K562 (cell line): Measurements from ENCODE around the gene DYRK2. TPM values are rescaled to one million over a fixed set of nuclear protein-coding genes. Genes with fewer than 3 reads are reported as not detected.
A peak's percentile ranks its signal among the peaks of the same experiment; 100 is the strongest.

ENCODE experiments used
- ASH1L ChIP-seq: fragments of 450-650 bp; IDR thresholded peaks from 2 replicates; pipeline ENCODE4 v1.6.1; 2018; ENCODE audit warnings: borderline replicate concordance, mild to moderate bottlenecking, low read depth; ENCODE audit not compliant: partially characterized antibody
- ESRRB ChIP-seq: fragments of 250-450 bp; sonication (Bioruptor Pico); IDR thresholded peaks from 2 replicates; pipeline ENCODE4 v1.5.0; 2020; ENCODE audit warnings: mild to moderate bottlenecking, moderate library complexity, borderline replicate concordance
- FOXK1 ChIP-seq: sonication (generic); formaldehyde crosslinking; IDR thresholded peaks from 2 replicates; pipeline ENCODE4 v1.8.0; 2022; ENCODE audit warnings: missing genetic modification reagents, mild to moderate bottlenecking, borderline replicate concordance
- FUS ChIP-seq: fragments of 200-400 bp; formaldehyde crosslinking; optimal IDR thresholded peaks from 2 replicates; pipeline ENCODE3; 2017; ENCODE audit warnings: low read depth, low read length
- IRF1 ChIP-seq: sonication (generic); formaldehyde crosslinking; IDR thresholded peaks from 2 replicates; pipeline ENCODE4 v1.8.0; 2022; ENCODE audit warnings: missing genetic modification reagents, mild to moderate bottlenecking, borderline replicate concordance
- NFIX ChIP-seq: fragments of 250-450 bp; sonication (Bioruptor Pico); IDR thresholded peaks from 2 replicates; pipeline ENCODE4 v1.4.0; 2020; ENCODE audit warnings: low read depth, mild to moderate bottlenecking, moderate library complexity
- PYGO2 ChIP-seq: fragments of 450-650 bp; IDR thresholded peaks from 2 replicates; pipeline ENCODE4 v1.6.1; 2016; ENCODE audit warnings: mild to moderate bottlenecking, missing genetic modification characterization, moderate library complexity, missing compliant biosample characterization
- RAD21 ChIP-seq, 2 experiments: fragments of 250-450 bp in 1 of 2; fragments of 450-650 bp in 1 of 2; sonication (Bioruptor Pico) in 1 of 2; formaldehyde crosslinking in 1 of 2; IDR thresholded peaks in 1 of 2; conservative IDR thresholded peaks in 1 of 2; 2 replicates each; pipeline versions ENCODE4 v1.4.0 to v1.8.0; 2020 to 2022; ENCODE audit warnings: mild to moderate bottlenecking in 2 of 2, moderate library complexity in 1 of 2
- RBM34 ChIP-seq: fragments of 200-400 bp; formaldehyde crosslinking; IDR thresholded peaks from 2 replicates; pipeline ENCODE4 v1.6.1; 2018; ENCODE audit warnings: low read length, borderline replicate concordance; ENCODE audit not compliant: insufficient read depth
- STAG1 ChIP-seq: sonication (generic); formaldehyde crosslinking; IDR thresholded peaks from 2 replicates; pipeline ENCODE4 v1.5.0; 2020; ENCODE audit warnings: missing genetic modification reagents, borderline replicate concordance
- TRIM24 ChIP-seq, 2 experiments: fragments of 450-650 bp; IDR thresholded peaks; 2 replicates each; pipeline ENCODE4 v1.6.1; 2016
- ZC3H8 ChIP-seq: fragments of 450-650 bp; IDR thresholded peaks from 2 replicates; pipeline ENCODE4 v1.6.1; 2017
- ZNF282 ChIP-seq: sonication (generic); formaldehyde crosslinking; IDR thresholded peaks from 2 replicates; pipeline ENCODE4 v1.8.1; 2023; ENCODE audit warnings: missing genetic modification reagents
- ZNF644 ChIP-seq: fragments of 200-800 bp; sonication (Bioruptor generic); IDR thresholded peaks from 2 replicates; pipeline ENCODE4 v1.6.1; 2016; ENCODE audit warnings: low read depth, missing genetic modification characterization, missing compliant biosample characterization
- polyA plus RNA-seq, 8 experiments: library from polyadenylated mRNA; depleted of rRNA in 4 of 8; stranded (reverse) in 5 of 8; unstranded in 3 of 8; fragments of >200 nt; fragmentation: Nextera tagmentation in 2 of 8; fragmentation: Illumina TruSeq in 1 of 8; extraction: Ambion mirVana in 2 of 8; extraction: Trizol in 1 of 8; gene quantifications; 2 replicates each; pipeline versions ENCODE4 v1.2.1 to v1.2.3, GENCODE V29; 2011 to 2014; ENCODE audit warnings: inconsistent platforms in 1 of 8, missing spikeins in 1 of 8
- total RNA-seq, 7 experiments: library from RNA; depleted of rRNA in 6 of 7; stranded (reverse); fragments of >200 nt in 6 of 7; fragmentation: Illumina TruSeq in 2 of 7; extraction: Trizol in 2 of 7; gene quantifications; 2 replicates each; pipeline versions ENCODE4 v1.2.1 to v1.2.3, GENCODE V29; 2011 to 2021; ENCODE audit warnings: low replicate concordance in 1 of 7
- TF ChIP-seq, protein P1 (sequence below): fragments of 250-450 bp; sonication (Bioruptor Pico); IDR thresholded peaks from 2 replicates; pipeline ENCODE4 v1.5.0; 2021; ENCODE audit warnings: mild to moderate bottlenecking, borderline replicate concordance
- TF ChIP-seq, protein P2 (sequence below), 3 experiments: fragments of 200-800 bp in 1 of 3; sonication (Bioruptor generic) in 1 of 3; sonication (generic) in 1 of 3; formaldehyde crosslinking in 1 of 3; IDR thresholded peaks; 2 replicates each; pipeline versions ENCODE4 v1.6.1 to v1.8.0; 2016 to 2022; ENCODE audit warnings: mild to moderate bottlenecking in 2 of 3, missing compliant biosample characterization in 2 of 3, missing genetic modification characterization in 2 of 3, missing genetic modification reagents in 1 of 3
- TF ChIP-seq, protein P3 (sequence below): fragments of 450-650 bp; formaldehyde crosslinking; IDR thresholded peaks from 2 replicates; pipeline ENCODE4 v1.4.0; 2020; ENCODE audit warnings: mild to moderate bottlenecking, moderate library complexity
- TF ChIP-seq, protein P4 (sequence below), 2 experiments: fragments of 250-450 bp in 1 of 2; fragments of 450-650 bp in 1 of 2; sonication (Bioruptor Pico) in 1 of 2; IDR thresholded peaks; 2 replicates each; pipeline versions ENCODE4 v1.6.1 to v1.8.0; 2016 to 2021; ENCODE audit warnings: mild to moderate bottlenecking in 2 of 2, moderate library complexity in 2 of 2, missing compliant biosample characterization in 1 of 2, missing genetic modification characterization in 1 of 2
- TF ChIP-seq, protein P5 (sequence below): sonication (generic); formaldehyde crosslinking; IDR thresholded peaks from 2 replicates; pipeline ENCODE4 v1.9.0; 2022; ENCODE audit warnings: mild to moderate bottlenecking, missing genetic modification reagents

DYRK2 gene
- total and polyA plus RNA-seq, 9 of the 15 experiments (the other 6 are each of a cell fraction or from before 2014, with no cell fraction given): 1.7 to 15.4 (median 8.4) TPM

DNA sequence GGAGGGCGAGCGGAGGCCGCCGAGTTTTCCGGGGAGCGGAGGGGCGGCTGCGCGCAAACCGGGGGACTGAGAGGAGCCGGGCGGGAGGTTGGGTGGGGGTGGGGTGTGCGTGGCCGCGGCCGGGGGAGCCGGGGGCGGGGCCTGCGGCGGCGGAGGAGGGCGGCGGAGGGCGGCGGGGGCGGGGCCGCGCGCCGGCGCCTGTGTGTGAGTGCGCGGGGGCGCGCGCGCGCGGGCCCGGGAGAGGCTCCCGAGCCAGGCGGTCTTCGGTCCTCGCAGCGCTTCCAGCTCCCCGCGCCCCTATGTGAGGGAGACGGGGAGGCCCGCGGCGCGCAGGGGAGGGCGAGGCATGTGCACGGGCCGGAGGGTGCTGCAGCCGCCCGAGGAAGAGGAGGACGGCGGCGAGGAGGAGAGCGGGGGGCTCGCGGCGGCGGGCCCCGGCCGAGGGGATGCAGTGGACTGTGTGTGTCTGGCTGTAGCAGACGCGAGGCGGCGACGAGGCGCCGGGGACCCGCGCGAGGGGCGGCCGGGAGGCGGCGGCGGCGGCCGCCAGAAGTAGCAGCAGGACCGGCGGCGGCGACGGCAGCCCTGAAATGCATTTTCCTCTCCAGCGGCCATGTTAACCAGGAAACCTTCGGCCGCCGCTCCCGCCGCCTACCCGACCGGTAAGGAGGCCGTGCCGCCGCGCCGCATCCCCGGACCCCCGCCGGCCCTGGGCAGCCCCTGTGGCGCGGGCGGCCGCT, at the start of gene DYRK2 (continued):
- TF ChIP-seq, protein P1, sequence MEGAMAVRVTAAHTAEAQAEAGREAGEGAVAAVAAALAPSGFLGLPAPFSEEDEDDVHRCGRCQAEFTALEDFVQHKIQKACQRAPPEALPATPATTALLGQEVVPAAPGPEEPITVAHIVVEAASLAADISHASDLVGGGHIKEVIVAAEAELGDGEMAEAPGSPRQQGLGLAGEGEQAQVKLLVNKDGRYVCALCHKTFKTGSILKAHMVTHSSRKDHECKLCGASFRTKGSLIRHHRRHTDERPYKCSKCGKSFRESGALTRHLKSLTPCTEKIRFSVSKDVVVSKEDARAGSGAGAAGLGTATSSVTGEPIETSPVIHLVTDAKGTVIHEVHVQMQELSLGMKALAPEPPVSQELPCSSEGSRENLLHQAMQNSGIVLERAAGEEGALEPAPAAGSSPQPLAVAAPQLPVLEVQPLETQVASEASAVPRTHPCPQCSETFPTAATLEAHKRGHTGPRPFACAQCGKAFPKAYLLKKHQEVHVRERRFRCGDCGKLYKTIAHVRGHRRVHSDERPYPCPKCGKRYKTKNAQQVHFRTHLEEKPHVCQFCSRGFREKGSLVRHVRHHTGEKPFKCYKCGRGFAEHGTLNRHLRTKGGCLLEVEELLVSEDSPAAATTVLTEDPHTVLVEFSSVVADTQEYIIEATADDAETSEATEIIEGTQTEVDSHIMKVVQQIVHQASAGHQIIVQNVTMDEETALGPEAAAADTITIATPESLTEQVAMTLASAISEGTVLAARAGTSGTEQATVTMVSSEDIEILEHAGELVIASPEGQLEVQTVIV: no peak
- no peak for TF ChIP-seq RBM34
- no peak for TF ChIP-seq NFIX (CRISPR knock-in tag)
- TF ChIP-seq ZNF282 (CRISPR knock-in tag): no peak
- no peak for TF ChIP-seq ZNF644 (tag)
- TF ChIP-seq, protein P2, sequence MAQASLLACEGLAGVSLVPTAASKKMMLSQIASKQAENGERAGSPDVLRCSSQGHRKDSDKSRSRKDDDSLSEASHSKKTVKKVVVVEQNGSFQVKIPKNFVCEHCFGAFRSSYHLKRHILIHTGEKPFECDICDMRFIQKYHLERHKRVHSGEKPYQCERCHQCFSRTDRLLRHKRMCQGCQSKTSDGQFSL (CRISPR knock-in tag; IDR thresholded peaks at IDR 0.05): no peak
- TF ChIP-seq, protein P2 (tag; IDR thresholded peaks at IDR 0.05): no peak
- TF ChIP-seq, protein P3, sequence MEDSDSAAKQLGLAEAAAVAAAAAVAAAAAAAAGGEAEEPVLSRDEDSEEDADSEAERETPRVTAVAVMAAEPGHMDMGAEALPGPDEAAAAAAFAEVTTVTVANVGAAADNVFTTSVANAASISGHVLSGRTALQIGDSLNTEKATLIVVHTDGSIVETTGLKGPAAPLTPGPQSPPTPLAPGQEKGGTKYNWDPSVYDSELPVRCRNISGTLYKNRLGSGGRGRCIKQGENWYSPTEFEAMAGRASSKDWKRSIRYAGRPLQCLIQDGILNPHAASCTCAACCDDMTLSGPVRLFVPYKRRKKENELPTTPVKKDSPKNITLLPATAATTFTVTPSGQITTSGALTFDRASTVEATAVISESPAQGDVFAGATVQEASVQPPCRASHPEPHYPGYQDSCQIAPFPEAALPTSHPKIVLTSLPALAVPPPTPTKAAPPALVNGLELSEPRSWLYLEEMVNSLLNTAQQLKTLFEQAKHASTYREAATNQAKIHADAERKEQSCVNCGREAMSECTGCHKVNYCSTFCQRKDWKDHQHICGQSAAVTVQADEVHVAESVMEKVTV (CRISPR knock-in tag): no peak
- no peak for TF ChIP-seq ASH1L
- no peak for TF ChIP-seq ZC3H8
- no peak for TF ChIP-seq IRF1 (CRISPR knock-in tag)
- no peak for TF ChIP-seq PYGO2
- TF ChIP-seq ESRRB (CRISPR knock-in tag): no peak
- TF ChIP-seq RAD21 (CRISPR knock-in tag; conservative IDR thresholded peaks at IDR 0.05 in 1 of 2, IDR thresholded peaks at IDR 0.05 in 1 of 2): 0 out of 4 replicates have a peak, but pooled peaks have one; percentile 8 to 14
- TF ChIP-seq STAG1 (CRISPR knock-in tag): no peak
- TF ChIP-seq, protein P4, sequence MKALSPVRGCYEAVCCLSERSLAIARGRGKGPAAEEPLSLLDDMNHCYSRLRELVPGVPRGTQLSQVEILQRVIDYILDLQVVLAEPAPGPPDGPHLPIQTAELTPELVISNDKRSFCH (CRISPR knock-in tag; IDR thresholded peaks at IDR 0.05): no peak
- TF ChIP-seq, protein P4 (tag; IDR thresholded peaks at IDR 0.05): 0 out of 2 replicates have a peak, but pooled peaks have one; percentile 17
- TF ChIP-seq, protein P5, sequence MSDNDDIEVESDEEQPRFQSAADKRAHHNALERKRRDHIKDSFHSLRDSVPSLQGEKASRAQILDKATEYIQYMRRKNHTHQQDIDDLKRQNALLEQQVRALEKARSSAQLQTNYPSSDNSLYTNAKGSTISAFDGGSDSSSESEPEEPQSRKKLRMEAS: no peak
- peak; percentile 39 for TF ChIP-seq FUS
- no peak for TF ChIP-seq FOXK1 (CRISPR knock-in tag)
- TF ChIP-seq TRIM24 (IDR thresholded peaks at IDR 0.05): no peak
